Heart left ventricle (tissue), 16 donors: ENCODE data around the gene SPRR1B. TPM values are rescaled to one million over a fixed set of nuclear protein-coding genes. Genes with fewer than 3 reads are reported as not detected.

Experiments used
- ATAC-seq, 4 donors: fragments of 200-7000 bp; cut with Tn5 transposase; one replicate each; pipeline ENCODE4 v1.9.1; 2020 to 2022; ENCODE audit warnings: moderate library complexity in 4 of 4, mild to moderate bottlenecking in 3 of 4, moderate number of reproducible peaks in 1 of 4
- DNase-seq, 5 donors: peaks; one replicate each; pipeline ENCODE4 v3.0.0-alpha.2; 2020
- H3K27ac ChIP-seq, 12 donors: fragments of 200-600 bp; sonication (generic) in 4 of 12; one replicate each; pipeline versions ENCODE4 v1.5.0 to v1.8.0; 2016 to 2022; ENCODE audit warnings: mild to moderate bottlenecking in 2 of 12
- H3K27me3 ChIP-seq, 9 donors: fragments of 200-600 bp; sonication (generic) in 2 of 9; one replicate each; pipeline versions ENCODE4 v1.5.1 to v1.8.0; 2016 to 2022; ENCODE audit warnings: mild to moderate bottlenecking in 3 of 9
- H3K36me3 ChIP-seq, 9 donors: fragments of 200-600 bp; sonication (generic) in 2 of 9; one replicate each; pipeline versions ENCODE4 v1.5.0 to v1.8.0; 2018 to 2022; ENCODE audit warnings: mild to moderate bottlenecking in 2 of 9
- H3K4me1 ChIP-seq, 12 donors: fragments of 200-600 bp; sonication (generic) in 4 of 12; one replicate each; pipeline versions ENCODE4 v1.5.0 to v1.8.0; 2016 to 2022; ENCODE audit warnings: mild to moderate bottlenecking in 3 of 12
- H3K4me3 ChIP-seq, 12 donors: fragments of 200-600 bp; sonication (generic) in 4 of 12; one replicate each; pipeline versions ENCODE4 v1.5.0 to v1.8.0; 2017 to 2022; ENCODE audit warnings: mild to moderate bottlenecking in 9 of 12, moderate library complexity in 4 of 12
- H3K9me3 ChIP-seq, 12 donors: fragments of 200-600 bp; sonication (generic) in 4 of 12; one replicate each; pipeline versions ENCODE4 v1.5.0 to v1.8.0; 2016 to 2022; ENCODE audit warnings: mild to moderate bottlenecking in 1 of 12
- POLR2A ChIP-seq, 2 donors: fragments of 450-650 bp; IDR thresholded peaks; one replicate each; pipeline ENCODE4 v1.6.1; 2017; ENCODE audit warnings: antibody characterized with exemption in 2 of 2, mild to moderate bottlenecking in 2 of 2, moderate library complexity in 2 of 2
- WGBS, 4 donors: extraction: QIAGEN DNeasy Blood & Tissue Kit in 2 of 4; methylation state at CpG; one replicate each; pipeline versions ENCODE4 v1.1.5 to v1.1.7; 2013 to 2018; 5-methylcytosine and 5-hydroxymethylcytosine counted together
- intact Hi-C, 10 donors: fragments of 100-400 bp; cut with DNase I; formaldehyde crosslinking; loops; one replicate each; pipeline versions ENCODE4 v1.11.1 to v1.14.2; 2022
- long read RNA-seq, 3 donors: library from polyadenylated mRNA; unstranded; transcript quantifications; one replicate each; pipeline ENCODE4 v2.0.0, GENCODE V29; 2020 to 2021
- polyA plus RNA-seq, 2 donors: library from polyadenylated mRNA; stranded (reverse); fragments of 200-250 nt; gene quantifications; one replicate each; pipeline ENCODE4 v1.2.3, GENCODE V29; 2013
- total RNA-seq, 9 donors: library from RNA; depleted of rRNA in 2 of 9; stranded (reverse); fragments of >200 nt in 2 of 9; fragmentation: NEBNext Ultra II Directional in 3 of 9; extraction: Animal tissue kit (Norgen Biotek cat#: 25700) in 3 of 9; gene quantifications; one replicate each; pipeline versions ENCODE4 v1.1.0 to v1.2.4, GENCODE V29; 2016 to 2023
- TF ChIP-seq, protein P1 (sequence below), 12 donors: fragments of 200-600 bp; sonication (generic) in 4 of 12; IDR thresholded peaks; one replicate each; pipeline versions ENCODE4 v1.5.0 to v1.8.0; 2018 to 2022; ENCODE audit warnings: antibody characterized with exemption in 12 of 12, mild to moderate bottlenecking in 5 of 12
- donor health status: ischemic (EF 13 %, LVEDD 7.1; RV severe dilation, severe dysfunction).
- donor health status: healthy with polysubstance abuse.
- donor health status: DM: no; HTN: yes; CAD: no.
- donor health status: DM: no; HTN: no; CAD: no.
- donor health status: ischemic (EF 25% LVEDD 6.9; RV normal size, moderate dysfunction).
- donor health status: ischemic (EF 25% LVEDD 5.7; RV mildly dilated, moderate dysfunction).
- donor health status: healthy.
- donor health status: DM: yes; HTN: yes; CAD: no.
- donor health status: ischemic (EF 35%, LVEDD 5.7; RV mildly dilated, moderate dysfunction).
- donor health status: nonischemic (EF 11% LVEDD 7.7; RV severe dilation, severe dysfunction).
- donor health status: DM: yes; HTN: yes; CAD: no.
- donor health status: PGD.
- donor health status: ischemic (EF 29% LVEDD 5.4; RV normal size, mild dysfunction).
- donor health status: nonischemic (EF 23%, LVEDD 6.1; RV moderate dilation, normal function).

SPRR1B gene, protein sequence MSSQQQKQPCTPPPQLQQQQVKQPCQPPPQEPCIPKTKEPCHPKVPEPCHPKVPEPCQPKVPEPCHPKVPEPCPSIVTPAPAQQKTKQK
- total RNA-seq (not detected), polyA plus RNA-seq (not detected)
- long read RNA-seq, donor 1: 0 reads
- long read RNA-seq, donor 2: 0 reads
- long read RNA-seq, donor 3: 0 reads

DNA sequence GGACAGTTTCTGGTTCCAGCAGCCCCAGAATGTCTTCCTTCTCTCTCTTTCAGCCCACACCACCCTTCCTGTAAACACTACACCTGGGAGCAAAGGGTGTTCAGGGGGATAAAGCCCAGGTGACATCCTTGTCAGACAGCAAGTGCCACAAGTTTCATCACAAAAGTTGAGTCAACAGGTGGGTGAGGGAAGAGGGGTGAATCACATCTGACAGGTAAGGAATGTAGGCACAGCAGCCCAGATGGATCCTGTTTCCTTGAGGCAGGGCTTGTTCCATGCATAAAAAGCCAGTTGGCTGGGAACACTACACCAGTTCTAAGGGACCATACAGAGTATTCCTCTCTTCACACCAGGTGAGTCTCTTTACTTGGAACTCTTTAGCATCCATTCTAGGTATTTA is at the start of gene SPRR1B:
Gene SPRR1B (plus strand): TSS at position 309 of the 400 bp plus-strand sequence. CDS start 1,143 bp downstream, outside the sequence.
- ATAC-seq: no peak

DNA sequence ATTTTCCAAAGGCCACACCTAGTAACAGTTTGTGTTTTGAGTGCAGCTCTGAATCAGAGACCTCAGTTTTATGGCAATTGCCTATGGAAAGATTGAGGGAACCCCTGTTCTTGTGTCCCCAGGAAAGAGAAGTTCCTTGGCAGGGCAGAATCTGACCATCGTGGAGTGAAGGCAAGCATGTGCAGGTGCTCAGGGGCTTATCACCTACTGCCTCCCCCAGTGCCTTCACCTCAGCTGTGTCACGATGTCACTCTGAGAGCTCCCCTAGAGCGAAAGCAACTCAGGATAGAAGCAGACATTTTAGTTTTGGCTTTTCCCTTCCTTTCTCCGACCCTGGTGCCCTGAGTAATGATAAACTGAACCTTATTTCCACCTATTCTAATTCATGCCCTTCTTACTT is 48.9 kb upstream of the SPRR1B start:
- Histone ChIP-seq H3K27me3 (peaks cover 0 to 10% (median 0%) of the 10 kb centered on the region in 9 donors), H3K4me3 (no peak overlapping the region), H3K27ac (no peak overlapping the region), H3K36me3 (no peaks in the 10 kb centered on the region), H3K9me3 (no peaks in the 10 kb centered on the region), H3K4me1 (no peaks in the 10 kb centered on the region)
- 48 to 64% (median 59%) methylated on average over 4 of the region's 4 CpGs for WGBS, 4 donors
- ATAC-seq (no peak), DNase-seq (no peak)
- intact Hi-C loops: no loop called here
- TF ChIP-seq, protein P1, sequence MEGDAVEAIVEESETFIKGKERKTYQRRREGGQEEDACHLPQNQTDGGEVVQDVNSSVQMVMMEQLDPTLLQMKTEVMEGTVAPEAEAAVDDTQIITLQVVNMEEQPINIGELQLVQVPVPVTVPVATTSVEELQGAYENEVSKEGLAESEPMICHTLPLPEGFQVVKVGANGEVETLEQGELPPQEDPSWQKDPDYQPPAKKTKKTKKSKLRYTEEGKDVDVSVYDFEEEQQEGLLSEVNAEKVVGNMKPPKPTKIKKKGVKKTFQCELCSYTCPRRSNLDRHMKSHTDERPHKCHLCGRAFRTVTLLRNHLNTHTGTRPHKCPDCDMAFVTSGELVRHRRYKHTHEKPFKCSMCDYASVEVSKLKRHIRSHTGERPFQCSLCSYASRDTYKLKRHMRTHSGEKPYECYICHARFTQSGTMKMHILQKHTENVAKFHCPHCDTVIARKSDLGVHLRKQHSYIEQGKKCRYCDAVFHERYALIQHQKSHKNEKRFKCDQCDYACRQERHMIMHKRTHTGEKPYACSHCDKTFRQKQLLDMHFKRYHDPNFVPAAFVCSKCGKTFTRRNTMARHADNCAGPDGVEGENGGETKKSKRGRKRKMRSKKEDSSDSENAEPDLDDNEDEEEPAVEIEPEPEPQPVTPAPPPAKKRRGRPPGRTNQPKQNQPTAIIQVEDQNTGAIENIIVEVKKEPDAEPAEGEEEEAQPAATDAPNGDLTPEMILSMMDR (IDR thresholded peaks at IDR 0.05): no peak
- no peak for TF ChIP-seq POLR2A (IDR thresholded peaks at IDR 0.05)

More for the DNA sequence above, at the start of gene SPRR1B:
- H3K4me1 ChIP-seq: no peaks in the 10 kb centered on the region
- no peak for DNase-seq
- no peaks in the 10 kb centered on the region for H3K9me3 ChIP-seq
- TF ChIP-seq POLR2A (IDR thresholded peaks at IDR 0.05): no peak
- TF ChIP-seq, protein P1 (IDR thresholded peaks at IDR 0.05): no peak
- H3K4me3 ChIP-seq: no peak within 1 kb of the TSS
- H3K27me3 ChIP-seq: no peaks in the 10 kb centered on the region
- intact Hi-C loops: no loop called here
- no peaks in the 10 kb centered on the region for H3K36me3 ChIP-seq
- H3K27ac ChIP-seq: no peak within 1 kb of the TSS

DNA sequence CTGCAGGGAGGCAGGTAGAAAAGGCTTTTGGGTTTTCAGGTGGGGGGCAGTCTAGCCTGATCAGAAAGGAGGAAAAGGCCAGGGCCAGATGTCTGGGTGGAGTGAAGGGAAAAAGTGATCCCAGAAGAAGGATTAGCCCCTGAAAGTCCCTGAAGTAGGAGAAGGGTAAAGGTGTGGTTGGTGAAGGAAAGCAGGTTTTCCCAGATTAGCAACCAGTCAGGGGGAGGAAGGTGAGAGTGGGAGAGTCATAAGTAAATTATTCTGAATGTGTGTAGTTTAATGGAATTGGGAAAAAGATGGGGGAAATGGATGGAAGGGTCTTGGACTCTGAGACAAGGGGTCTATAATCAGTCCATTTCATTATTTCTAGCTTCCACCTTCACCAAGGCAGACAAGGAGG is 47.8 kb upstream of the SPRR1B start:
- TF ChIP-seq, protein P1 (IDR thresholded peaks at IDR 0.05): no peak
- no peak for TF ChIP-seq POLR2A (IDR thresholded peaks at IDR 0.05)
- intact Hi-C loops: no loop called here

DNA sequence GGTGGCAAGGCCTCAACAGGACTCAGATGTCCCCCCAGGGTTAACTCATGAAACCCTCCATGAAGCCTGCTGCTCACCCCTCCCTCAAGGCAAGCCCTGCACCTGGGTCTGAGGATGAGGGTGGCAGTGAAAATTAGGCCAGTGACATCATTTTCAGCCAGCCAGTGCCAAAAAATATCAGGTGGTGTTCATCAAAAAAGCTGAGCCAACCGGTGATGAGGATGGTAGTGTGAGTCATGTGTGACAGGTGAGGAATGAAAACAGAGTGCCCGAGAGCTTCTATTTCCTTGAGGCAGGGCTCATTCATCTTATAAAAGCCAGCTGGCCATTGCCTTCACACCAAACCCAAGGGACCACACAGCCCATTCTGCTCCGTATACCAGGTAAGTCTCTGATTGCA is 47.3 kb upstream of the SPRR1B start, which contains the start of gene SPRR1A:
Gene SPRR1A (plus strand): TSS at position 339 of the 400 bp plus-strand sequence. CDS start 1,150 bp downstream, outside the sequence.
- DNase-seq (no peak), ATAC-seq (no peak)
- H3K27me3 ChIP-seq: peaks cover 0 to 10% (median 0%) of the 10 kb centered on the region in 9 donors
- intact Hi-C loops: no loop called here
- TF ChIP-seq, protein P1 (IDR thresholded peaks at IDR 0.05): no peak
- no peak for TF ChIP-seq POLR2A (IDR thresholded peaks at IDR 0.05)
- H3K4me3 ChIP-seq: no peak within 1 kb of the TSS
- H3K9me3 ChIP-seq: no peaks in the 10 kb centered on the region
- H3K36me3 ChIP-seq: no peaks in the 10 kb centered on the region
- no peaks in the 10 kb centered on the region for H3K4me1 ChIP-seq
- 69 to 94% (median 82%) methylated on average over 3 of the region's 3 CpGs for WGBS, 4 donors
- no peak within 1 kb of the TSS for H3K27ac ChIP-seq

More for the DNA sequence above, 47.8 kb upstream of the SPRR1B start:
- no peaks in the 10 kb centered on the region for H3K4me1 ChIP-seq
- DNase-seq (no peak), ATAC-seq (no peak)
- H3K9me3 ChIP-seq: no peaks in the 10 kb centered on the region
- no peak overlapping the region for H3K27ac ChIP-seq
- no peaks in the 10 kb centered on the region for H3K36me3 ChIP-seq
- no peak overlapping the region for H3K4me3 ChIP-seq
- H3K27me3 ChIP-seq: peaks cover 0 to 10% (median 0%) of the 10 kb centered on the region in 9 donors
